IMR-90 (cell line): ENCODE measurements around the gene TTC7B.

Experiments used
- CEBPB ChIP-seq: IDR thresholded peaks from 2 replicates; pipeline ENCODE4 v1.6.1; 2012; ENCODE audit warnings: low read depth, low read length, improper control_type of control experiment
- FOS ChIP-seq: fragments of 150-350 bp; IDR thresholded peaks from 2 replicates; pipeline ENCODE4 v1.6.1; 2016; ENCODE audit warnings: low read depth, low read length
- MXI1 ChIP-seq: IDR thresholded peaks from 2 replicates; pipeline ENCODE4 v1.6.1; 2012; ENCODE audit warnings: low read depth, mild to moderate bottlenecking, low read length, moderate library complexity, borderline replicate concordance
- NFE2L2 ChIP-seq: fragments of 150-350 bp; IDR thresholded peaks from 2 replicates; pipeline ENCODE4 v1.6.1; 2016; ENCODE audit warnings: low read depth, mild to moderate bottlenecking, low read length
- TF ChIP-seq, protein P1 (sequence below): conservative IDR thresholded peaks from 2 replicates; pipeline ENCODE4 v1.5.1; 2012; ENCODE audit warnings: mild to moderate bottlenecking, low read depth, low read length, improper control_type of control experiment

DNA sequence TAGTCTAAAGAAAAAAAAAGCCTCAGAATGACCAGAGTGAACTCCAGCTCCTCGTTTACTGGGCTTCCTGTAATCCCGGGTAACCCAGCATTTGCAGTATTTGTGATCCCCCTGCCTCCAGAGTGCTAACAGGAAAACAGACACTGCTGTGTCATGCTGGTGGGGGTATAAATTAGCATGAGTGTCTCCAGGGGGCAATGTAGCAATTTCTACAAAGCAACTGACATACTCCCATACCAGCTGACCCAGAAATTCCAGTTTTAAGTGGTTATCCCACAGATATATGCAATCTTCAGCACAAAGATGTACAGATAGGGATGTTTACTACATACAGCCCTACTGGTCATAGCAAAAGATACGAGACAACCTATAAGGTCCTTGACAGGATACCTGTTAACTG, 18.8 kb downstream of the TTC7B start:
- TF ChIP-seq, protein P1, sequence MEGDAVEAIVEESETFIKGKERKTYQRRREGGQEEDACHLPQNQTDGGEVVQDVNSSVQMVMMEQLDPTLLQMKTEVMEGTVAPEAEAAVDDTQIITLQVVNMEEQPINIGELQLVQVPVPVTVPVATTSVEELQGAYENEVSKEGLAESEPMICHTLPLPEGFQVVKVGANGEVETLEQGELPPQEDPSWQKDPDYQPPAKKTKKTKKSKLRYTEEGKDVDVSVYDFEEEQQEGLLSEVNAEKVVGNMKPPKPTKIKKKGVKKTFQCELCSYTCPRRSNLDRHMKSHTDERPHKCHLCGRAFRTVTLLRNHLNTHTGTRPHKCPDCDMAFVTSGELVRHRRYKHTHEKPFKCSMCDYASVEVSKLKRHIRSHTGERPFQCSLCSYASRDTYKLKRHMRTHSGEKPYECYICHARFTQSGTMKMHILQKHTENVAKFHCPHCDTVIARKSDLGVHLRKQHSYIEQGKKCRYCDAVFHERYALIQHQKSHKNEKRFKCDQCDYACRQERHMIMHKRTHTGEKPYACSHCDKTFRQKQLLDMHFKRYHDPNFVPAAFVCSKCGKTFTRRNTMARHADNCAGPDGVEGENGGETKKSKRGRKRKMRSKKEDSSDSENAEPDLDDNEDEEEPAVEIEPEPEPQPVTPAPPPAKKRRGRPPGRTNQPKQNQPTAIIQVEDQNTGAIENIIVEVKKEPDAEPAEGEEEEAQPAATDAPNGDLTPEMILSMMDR: no peak
- TF ChIP-seq MXI1 (no peak), FOS (no peak), CEBPB (no peak), NFE2L2 (no peak)
